GM21423 (cell line): ENCODE data around the gene CEP19.
A peak's percentile ranks its signal among the peaks of the same experiment; 100 is the strongest.
"Not testable (repeated sequence)": the region's sequence is repeated elsewhere in the genome, so short reads cannot be mapped to it uniquely, and the experiment has no call there.

Source experiments
- ATAC-seq: cut with Tn5 transposase; IDR thresholded peaks from one replicate; pipeline ENCODE4 v1.9.1; 2021; ENCODE audit warnings: mild to moderate bottlenecking, moderate library complexity; ENCODE audit not compliant: unreplicated experiment

The CEP19 gene, protein sequence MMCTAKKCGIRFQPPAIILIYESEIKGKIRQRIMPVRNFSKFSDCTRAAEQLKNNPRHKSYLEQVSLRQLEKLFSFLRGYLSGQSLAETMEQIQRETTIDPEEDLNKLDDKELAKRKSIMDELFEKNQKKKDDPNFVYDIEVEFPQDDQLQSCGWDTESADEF

GRCh38 chr3:196711838-196712513 lies at the start of gene CEP19, which contains the start of gene PIGX:
CEP19 (minus strand) TSS chr3:196712250; CDS start chr3:196708657, 3,593 bp downstream.
PIGX (plus strand) TSS chr3:196712377.
- ATAC-seq, result peak; percentile 75

DNA sequence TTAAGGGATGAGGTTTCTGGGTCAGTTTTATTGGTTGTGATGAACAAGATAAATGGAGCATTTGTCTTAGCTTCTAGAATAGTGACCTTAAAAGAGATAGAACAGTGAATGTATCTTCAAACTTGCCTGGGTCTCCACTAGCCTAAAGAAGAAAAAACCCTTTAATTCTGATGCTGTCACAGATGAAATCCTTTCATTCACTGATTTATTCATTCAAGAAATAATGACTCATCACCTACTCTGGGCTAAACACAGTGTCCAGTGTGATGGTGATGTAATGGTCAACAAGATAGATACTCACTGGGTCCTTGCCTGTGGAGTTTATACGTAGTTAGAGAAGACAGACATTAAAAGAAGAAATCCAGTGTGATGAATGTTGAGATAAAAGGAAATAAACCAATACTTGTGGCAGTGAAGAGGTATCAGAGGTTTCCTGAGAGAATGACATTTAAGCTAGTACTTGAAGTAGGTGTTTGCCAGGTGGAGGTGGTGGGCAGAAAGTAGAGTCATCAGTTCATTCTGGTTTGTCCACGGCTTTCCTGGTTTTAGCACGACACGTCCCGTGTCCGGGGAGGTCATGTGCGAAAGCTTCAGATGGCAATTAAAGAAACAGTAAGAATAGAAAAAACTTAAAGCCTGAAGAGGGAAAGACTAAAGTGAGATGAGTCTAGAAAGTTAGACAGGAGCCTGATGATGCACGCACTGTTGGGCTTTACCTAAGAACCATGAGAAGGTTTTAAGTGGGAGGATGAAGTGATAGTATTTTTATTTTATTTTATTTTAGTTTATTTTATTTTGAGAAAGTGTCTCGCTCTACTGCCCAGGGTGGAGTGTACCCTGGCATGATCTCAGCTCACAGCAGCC lies 46.1 kb upstream of the CEP19 start:
- no peak for ATAC-seq

GRCh38 chr3:196756732-196757131 lies 44.7 kb upstream of the CEP19 start:
- ATAC-seq, result no peak

DNA sequence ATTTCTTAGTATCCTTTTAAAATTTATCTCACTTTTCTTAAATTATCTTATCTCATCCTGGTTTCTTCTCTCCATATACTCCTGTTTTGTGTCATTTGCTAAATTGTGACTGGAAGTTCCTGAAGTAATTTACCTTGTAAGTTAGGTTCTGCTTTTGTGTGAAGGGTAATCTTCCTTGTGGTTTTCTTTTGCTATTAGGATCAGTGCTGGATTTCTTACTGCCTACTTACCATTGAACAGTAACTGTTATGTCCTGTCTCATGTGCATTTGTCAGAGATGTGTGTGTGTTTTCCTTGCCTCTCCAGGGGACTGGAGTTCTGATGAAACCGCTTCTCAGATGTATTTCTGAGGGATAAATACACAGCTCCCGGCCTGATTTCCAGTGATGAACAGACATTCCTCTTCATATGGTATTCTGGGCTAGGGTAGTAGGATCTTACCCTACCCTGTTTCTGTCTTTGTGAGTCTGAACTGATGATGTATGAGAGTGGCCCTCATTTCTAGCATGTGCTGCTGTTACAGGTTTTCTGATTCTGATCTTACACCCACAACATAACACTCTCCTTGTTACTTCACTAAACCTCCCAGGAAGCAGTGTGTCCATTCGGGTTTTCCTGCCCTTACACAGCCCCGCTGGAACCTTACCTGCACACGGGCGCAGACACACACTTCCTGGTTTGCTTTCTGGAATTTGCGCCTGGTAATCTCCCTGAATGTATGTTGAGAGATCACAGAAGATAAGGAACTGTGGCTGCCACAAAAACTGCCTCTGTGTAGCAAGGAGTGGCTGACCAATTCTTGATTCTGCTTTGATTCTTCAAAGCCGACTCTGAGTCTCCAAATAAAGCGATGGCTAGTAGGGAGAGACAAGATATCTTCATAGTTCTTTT lies 42.3 kb upstream of the CEP19 start:
- ATAC-seq, result no peak

DNA sequence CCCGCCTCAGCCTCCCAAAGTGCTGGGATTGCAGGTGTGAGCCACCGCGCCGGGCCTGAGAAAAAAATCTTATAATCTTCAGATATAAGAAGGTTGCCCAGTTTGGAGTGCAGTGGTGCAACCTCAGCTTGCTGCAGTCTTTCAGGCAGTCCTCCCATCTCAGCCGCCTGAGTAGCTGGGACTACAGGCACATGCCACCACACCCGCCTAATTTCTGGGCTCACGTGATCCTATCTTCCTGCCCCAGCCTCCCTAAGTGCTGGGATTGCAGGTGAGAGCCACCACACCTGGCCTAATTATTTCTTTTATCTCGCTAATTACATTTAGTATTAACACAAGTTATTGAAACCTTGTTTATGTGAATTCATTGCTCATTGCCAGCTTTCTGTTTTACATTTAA lies 41.2 kb upstream of the CEP19 start:
- ATAC-seq, result no peak

DNA sequence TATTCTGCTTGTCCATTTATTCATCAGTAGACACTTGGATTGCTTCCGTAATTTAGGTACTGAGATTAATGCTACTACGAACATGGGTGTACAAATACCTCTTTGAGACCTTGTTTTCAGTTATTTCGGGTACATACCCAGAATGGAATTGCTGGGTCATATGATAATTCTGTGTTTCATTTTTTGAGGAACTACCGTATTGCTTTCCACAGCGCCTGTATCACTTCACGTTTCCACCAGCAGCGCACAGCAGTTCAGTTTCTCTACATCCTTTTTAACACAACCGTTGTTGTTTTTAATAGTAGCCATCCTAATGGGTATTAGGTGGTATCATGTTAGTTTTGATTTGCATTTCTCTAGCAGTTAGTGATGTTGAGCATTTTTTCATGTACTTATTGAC lies 37.1 kb upstream of the CEP19 start:
- no peak for ATAC-seq

DNA sequence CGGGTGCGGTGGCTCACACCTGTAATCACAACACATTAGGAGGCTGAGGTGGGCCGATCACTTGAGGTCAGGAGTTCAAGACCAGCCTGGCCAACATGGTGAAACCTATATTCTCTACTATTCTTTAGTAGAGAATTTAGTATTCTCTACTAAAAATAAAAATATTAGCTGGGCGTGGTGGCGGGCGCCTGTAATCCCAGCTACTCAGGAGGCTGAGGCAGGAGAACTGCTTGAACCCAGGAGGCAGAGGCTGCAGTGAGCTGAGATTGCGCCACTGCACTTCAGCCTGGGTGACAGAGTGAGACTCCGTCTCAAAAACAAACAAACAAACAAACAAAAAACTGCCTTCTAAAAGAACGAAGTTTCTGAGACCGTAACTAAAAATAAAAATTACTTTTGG lies 31.5 kb upstream of the CEP19 start:
- ATAC-seq, result not testable (repeated sequence)

- no peak for ATAC-seq
Measured at GRCh38 chr3:196741249-196741889, 29.3 kb upstream of the CEP19 start.

DNA sequence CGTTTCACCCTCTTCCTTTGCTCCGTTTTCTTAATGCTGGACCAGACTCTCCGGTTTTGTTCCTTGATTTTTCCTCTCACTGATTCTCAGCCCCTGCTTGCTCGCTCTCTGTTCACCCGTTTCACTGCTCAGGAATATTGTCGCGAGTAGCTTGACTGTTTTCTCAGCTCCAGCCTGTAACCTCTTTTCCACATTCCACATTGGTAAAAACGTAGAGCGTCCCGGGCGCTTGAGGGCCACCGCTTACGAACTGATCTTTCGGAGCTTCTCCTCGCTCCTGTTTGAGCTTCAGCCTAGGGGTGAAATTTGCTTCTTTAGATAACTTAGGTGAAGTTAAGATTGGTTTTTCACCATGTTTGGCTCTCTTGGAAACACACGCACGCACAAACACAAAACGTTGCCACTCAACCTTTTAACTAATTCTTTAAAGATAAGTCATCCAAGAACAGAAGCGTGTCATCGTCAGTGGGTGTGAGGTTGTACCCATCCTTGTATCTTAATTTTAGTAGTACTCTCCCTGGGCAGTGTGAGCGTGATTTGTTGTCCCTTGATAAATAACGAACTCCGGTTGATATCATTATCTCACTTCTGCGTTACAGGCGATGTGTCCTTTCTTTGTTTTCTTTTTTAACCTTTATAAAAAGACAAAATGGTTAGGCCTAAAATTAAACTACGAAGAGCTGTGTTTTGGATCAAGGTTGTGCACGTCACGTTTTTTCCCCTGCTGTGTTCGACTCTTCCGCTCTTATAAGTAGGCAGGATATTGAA lies 28.6 kb upstream of the CEP19 start:
- ATAC-seq, result no peak

- peak; percentile 90 for ATAC-seq
Measured at GRCh38 chr3:196739671-196740480, 27.8 kb upstream of the CEP19 start, which contains the start of gene PAK2. PAK2 (plus strand) TSS chr3:196739857; CDS start chr3:196782647, 42,790 bp downstream.

DNA sequence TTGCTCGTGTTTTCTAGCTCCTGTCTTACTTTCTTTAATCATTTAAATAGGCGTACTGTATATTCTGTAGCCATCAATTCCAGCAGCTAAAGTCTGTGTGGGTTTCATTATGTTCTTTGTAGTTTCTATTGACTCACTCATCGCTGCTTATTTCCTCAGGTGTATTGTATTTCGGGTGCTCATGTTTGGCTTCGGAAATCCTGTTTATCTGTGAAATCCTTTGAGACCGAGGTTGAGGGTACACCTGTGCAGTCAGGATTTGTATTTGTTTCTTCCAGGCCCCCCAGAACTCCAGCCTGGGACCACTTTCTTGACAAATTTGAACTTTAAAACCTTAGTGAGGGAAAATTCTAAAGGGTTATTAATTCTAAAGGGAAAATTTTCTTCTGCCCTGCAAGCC lies 25.6 kb upstream of the CEP19 start:
- ATAC-seq, result no peak

- no peak for ATAC-seq
Measured at GRCh38 chr3:196736670-196737374, 24.8 kb upstream of the CEP19 start.

GRCh38 chr3:196735751-196736150 lies 23.7 kb upstream of the CEP19 start:
- no peak for ATAC-seq

- ATAC-seq, result no peak
Measured at GRCh38 chr3:196726788-196727675, 15.0 kb upstream of the CEP19 start.

DNA sequence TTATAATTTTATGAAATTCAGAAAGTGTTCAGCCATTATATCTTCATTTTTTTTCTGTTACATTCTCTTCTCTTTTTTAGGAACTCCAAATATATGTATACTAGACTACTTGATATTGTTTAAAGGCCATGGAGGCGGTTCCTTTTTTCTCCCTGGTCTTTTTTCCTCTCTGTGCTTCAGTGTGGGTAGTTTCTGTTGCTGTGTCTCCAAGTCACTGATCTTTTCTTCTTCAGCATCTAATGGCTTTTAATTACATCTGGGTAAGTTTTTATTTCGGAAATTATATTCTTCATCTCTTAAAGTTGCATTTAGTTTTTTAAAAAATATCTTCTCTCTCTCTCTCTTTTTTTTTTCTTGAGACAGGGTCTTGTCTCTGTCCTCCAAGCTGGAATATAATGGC lies 9.0 kb upstream of the CEP19 start:
- no peak for ATAC-seq

DNA sequence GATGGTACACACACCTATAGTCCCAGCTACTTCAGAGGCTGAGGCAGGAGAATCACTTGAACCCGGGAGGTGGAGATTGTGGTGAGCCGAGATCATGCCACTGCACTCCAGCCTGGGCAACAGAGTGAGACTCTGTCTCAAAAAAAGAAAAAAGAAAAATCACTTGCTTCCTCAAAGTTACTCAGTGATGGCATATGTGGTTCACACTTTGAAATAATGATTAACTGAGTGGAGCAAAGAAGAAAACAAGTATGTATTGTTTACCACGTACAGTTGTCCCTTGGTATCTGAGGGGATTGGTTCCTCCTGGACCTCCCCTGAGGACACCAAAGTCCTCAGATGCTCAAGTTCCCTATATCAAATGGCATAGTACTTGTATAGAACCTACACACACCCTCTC lies 5.1 kb upstream of the CEP19 start:
- ATAC-seq, result peak; percentile 50
